GM18873 (cell line): ENCODE data around the gene ZRANB1.

Experiments
- ATAC-seq: cut with Tn5 transposase; IDR thresholded peaks from one replicate; pipeline ENCODE4 v1.9.1; 2021; ENCODE audit warnings: mild to moderate bottlenecking, moderate library complexity, moderate number of reproducible peaks; ENCODE audit not compliant: unreplicated experiment, low FRiP score

The ZRANB1 gene

DNA sequence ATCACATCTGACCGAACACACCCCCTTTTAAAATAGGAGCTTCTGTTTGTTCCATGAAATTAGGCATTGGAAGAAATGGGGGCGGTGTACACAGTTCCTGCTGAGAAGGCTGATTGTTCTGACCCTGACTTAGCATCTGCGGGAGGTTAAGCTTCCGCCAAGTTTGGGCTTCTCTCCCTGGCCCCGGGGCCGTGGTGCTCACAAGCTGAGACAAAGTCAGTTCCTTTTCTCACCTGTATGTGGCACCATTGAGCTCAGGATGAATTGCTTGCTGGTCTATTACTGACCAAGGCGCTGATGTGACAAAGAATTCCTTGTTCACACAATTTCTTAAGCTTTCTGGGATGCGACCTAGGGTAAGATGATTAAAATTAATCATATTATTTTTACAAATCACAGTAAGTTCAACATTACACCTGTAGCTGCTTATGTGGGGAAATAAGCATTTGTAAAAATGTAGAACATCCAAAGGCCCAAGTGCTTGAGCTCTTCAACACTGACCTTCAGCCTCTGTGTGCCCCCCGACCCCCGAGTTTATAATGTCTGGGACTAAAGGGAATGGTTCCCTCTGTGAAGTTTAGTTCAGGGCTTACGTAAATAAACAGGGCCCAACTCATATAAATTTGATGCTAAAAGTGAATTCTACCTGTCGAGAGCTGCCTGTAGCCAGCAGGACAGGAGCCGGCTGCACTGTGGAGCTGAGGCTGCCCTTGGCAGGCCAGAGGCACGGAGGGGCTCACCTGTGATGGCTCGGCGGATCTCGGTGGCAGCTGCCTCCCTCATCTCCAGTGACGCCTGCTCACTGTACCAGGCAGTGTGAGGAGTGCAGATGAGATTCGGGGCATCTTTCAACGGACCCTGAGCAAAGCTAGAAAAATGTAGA, 50.8 kb downstream of the ZRANB1 start:
- no peak for ATAC-seq

DNA sequence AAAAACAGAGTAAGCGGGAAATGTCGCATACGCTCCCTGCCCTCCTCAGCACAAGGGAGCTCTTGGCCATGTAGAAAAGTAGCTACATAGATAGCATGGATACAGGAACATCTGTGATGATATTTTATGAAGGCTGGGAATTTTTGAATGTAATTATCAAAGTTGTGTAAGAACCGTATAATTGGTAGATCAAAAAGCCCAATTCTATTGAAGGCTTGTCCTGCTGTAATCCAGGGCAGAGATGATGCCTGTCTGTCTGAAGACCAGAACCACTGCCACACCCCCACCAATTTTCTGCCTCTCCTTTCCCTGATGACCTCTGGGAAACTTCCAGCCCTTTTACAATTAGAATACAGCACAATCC, 51.4 kb downstream of the ZRANB1 start:
- no peak for ATAC-seq

DNA sequence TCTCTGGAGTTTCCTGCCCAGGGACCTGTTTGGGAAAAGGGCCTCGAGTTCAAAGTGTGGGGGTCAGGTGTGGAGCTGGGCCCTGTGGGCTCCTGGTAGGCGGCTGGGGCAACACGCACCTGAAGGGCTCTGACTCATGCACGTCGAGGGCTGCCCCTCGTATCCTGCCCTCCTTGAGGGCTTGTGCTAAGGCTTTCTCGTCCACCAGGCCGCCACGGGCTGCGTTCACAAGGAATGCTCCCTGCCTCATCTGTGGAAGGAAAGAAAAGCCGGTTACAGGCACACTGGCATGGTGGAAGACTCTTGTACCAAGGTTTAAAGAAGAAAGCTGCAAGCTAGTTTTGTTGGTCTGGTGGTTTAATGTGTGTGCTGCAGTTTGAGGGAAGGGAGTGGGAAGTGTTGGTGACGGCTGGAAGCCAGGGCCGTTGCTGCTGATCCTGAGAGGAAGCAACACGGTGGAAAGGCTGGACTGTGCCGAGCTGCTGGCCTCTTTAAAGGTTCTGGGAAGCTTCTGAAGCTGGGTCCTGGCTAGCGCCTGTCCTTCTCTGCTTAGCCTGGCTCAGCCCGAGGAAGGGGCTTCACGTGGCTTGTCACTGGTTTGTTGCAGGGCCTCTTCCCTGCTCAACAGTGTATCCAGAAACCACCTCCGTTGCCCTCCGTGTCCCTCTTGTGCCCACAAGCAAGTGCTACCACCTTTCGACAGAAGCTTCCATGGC, 52.0 kb downstream of the ZRANB1 start:
- ATAC-seq: no peak

DNA sequence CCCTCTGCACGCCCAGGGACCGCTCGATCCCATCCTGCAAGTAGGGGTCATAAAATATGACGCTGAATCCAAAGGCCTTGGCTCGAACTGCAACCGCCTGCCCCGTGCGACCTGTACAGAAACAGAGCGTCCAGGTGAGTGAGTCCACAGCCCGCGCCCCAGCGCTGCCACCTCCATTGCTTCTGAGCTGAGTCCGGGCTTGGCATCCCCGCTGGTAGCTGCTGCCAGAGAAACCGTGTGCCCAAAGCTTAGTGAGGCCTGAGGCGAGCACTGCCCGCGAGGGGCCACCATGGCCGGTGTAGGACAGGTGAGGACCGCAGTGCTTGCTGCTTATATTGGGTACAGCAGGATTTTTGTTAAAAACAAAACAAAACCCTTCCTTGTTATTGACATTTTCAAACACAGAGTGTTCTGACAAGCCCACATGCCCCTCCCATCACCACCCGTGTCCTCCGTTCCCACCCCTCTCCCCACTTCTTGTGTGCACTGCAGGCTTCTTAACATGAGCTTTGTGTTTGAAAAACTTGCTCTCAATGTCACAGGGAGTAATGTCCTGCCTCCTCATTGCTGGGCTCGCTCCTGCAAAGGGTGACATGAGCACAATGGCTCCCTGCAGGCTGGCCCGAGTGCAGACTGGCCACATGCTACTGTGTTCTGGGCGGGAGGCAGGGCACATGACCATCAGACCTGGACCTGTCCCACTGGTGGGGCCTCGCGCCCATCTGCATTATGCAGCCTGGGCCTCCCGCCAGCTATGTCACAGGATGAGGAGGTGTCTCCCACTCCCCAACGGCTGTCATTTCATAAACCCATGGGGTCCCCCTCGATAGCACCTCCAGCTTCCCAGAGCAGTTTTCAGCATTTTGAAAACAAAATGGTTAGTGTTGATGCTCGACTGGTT, 52.9 kb downstream of the ZRANB1 start:
- no peak for ATAC-seq

DNA sequence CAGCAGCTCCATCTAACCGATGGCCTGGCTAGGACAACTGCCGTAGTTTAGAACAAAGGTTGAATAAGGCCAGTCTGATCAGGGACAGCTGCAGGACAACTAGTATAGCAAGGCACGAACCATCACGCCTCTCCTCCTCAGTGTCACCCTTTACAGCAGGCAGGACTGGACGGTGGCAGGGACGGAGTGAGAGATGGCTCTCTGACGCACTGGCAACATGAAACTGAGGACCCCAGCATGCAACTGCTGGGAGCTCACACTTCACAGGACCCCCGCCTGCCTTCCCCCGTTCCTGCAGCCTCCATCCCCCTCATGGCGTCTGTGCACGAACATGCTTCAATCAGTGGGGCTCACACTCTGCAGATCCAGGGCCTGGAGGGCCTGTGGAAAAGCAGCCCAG, 53.7 kb downstream of the ZRANB1 start:
- ATAC-seq: no peak

DNA sequence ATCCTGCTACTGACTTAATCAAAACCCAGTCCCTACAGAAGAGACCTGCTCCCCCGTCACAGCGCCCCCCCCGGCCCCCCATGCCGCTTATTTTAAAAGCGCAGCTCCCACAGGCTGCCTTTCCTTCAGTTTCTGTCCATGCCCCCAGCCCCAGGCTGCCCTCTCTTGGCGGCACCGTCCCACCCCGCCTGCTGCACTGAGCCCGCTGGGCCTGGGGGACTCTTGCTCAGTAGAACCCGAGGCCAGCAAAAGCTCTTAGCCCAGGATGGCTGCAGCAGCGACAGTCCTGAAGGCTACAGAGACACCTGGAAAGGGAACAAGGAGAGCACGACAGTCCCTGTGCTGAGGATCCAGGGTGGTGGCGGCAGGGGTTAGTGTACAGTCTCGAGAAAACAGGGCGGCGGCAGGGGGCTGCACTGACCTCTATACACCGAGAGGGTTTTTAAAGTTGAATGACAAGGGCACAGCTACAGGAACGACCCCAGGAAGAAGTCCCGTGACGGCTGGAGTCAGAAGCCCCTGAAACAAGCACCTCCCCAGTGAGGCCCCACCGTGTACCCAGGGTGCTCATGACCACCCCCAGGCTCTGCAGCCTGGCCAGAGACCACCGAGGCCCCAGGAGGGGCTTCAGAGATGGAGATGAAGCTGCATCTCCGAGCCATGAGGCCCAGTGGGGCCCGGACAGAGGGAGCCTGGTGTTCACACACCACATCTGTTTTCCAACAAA, 54.4 kb downstream of the ZRANB1 start:
- no peak for ATAC-seq

DNA sequence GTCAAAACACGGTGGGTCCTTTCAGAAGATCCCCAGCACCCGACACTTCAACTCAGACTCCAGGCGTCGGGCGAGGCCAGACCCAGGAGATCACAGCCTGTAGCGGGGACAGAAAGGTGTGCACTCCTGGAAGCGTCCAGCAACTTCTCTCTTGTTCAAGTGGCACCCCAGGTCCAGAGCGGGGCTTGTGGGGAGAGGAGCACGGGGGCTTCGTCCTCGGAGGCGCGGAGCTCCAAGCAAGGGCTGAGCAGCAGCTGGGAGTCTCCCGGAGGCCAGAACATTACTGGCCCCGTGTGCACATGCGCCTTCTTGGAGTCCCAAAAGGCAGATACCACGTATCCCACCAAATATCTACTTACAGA, 54.9 kb downstream of the ZRANB1 start:
- no peak for ATAC-seq

DNA sequence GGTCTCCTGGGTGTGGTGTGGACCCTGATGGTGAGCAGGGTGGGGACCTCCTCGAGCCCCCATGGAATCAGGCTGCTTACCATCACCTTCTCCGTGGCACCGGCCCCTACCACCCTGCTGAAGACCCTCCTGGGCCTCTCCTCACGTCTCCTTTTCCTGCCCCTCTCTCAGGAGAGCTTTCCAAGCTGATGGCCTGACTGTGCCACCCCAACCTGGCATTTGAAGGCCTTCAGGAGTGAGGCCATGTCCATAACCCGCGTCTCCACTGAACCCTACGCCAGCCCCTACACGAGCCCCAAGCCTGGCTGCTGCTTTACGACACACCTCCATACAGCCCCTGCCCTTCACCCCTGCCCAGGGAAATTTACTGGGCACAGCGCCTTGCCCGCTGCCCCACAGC, 55.4 kb downstream of the ZRANB1 start:
- ATAC-seq: no peak

DNA sequence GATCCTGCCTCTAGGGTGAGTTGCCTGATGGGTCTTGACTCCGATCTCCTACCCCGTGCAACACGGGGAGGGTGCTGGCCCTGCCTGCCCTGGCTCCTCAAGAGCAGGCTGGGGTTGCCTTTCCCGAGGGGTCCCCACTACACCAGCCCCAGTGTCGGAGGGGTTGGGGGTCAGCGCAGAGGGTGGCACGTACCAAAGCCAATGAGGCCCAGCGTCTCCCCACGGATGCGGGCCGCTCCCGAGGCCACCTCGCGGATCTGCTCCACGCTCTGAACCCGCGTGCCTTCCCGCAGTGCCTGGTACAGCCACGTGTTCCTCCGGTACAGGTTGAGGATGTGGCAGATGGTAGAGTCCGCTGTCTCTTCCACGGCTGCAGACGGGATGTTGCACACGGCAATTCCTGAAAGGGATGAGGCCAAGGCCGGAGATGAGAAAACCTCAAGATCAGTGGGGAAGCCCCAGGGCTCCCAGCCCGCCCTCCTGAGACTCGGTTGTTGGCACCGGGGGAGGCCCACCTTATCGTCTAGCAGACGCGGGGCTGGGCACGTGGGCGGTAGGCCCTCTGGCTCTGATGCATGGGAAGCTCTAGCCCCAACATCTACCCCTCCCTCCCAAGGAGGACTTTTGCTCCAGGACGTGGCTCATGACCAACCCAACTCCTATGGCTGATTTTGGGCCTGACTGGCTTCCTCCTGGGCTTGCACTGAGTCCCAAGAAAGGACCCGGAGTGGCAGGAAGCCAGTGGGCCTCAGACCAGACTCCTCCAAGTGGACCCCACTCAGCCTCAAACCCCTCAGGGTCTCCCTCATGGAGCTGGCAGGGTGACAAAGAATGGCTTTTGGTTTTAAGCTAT, 56.1 kb downstream of the ZRANB1 start:
- ATAC-seq: no peak

DNA sequence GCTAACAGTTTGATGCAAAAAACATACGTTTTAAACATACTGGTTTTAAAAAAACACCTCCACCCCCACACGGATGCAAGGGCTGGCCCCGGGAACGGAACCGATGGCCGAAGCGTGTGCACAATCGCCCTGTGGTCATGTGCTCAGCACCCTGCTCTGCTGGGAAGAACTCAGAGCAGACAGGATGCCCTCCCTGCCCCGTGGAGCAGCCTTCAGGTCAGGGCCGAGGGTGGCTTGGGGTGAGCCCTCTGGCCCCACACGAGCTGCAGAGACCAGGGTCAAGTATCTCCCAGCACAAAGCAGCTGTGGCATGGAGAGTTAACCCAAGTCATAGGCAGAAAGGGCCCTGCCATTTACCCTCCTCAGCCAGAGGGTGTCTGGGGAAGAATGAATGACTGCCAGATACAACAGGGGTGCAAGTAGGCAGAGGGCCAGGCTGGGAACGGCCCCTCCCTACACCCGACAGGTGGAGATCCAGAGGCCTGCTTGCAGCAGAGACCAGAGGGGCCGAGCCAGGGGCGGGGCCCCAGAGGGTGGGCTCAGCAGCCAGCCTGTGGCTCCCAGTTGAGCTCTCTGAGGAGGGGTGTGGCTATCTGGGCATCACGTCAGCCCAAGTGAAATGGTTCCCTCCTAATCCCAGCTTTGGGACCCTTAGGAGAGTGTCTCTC, 56.8 kb downstream of the ZRANB1 start:
- no peak for ATAC-seq

DNA sequence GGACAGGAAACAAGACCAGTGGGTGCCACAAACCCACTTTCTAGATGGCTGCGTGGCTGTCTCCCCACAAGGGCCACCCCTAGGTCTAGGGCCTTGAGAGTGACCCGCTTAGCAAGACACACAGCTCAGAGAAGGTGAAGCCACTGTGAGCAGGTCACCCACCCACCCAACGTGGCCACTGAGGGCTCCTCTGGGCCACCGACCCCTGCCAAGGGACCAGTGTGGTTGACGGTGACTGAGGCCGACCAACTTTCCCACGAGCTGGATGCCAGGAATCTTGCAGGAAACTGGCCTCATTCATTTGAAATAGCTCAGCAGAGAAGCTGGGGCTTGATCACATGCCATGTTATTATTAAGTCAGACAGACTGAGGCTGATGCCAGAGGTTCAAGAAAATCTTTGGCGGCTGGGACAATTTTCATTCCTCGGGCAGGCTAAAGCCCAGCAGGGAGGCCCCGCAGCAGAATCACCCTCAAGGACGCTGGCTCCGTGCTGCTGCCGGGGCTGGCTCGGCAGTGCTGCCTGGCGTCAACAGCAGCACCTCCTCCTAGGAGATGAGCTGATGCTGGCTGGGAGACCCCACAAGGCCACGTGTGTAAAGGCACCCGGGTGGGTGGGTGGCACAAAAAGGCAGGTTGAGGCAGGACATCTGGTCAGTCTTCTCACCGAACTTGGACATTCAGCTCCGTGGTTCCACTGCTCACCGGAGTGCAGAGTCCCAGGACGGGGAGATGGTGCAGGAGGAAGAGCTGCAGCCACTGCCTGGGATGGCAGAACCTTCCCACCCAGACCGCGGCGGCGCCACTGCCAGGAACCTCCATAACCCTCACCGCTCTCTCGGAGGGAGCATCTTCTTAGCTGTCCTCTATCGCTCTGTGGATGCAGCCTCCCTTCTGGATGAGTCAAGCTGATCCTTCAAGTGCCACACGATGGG, 57.8 kb downstream of the ZRANB1 start:
- no peak for ATAC-seq

DNA sequence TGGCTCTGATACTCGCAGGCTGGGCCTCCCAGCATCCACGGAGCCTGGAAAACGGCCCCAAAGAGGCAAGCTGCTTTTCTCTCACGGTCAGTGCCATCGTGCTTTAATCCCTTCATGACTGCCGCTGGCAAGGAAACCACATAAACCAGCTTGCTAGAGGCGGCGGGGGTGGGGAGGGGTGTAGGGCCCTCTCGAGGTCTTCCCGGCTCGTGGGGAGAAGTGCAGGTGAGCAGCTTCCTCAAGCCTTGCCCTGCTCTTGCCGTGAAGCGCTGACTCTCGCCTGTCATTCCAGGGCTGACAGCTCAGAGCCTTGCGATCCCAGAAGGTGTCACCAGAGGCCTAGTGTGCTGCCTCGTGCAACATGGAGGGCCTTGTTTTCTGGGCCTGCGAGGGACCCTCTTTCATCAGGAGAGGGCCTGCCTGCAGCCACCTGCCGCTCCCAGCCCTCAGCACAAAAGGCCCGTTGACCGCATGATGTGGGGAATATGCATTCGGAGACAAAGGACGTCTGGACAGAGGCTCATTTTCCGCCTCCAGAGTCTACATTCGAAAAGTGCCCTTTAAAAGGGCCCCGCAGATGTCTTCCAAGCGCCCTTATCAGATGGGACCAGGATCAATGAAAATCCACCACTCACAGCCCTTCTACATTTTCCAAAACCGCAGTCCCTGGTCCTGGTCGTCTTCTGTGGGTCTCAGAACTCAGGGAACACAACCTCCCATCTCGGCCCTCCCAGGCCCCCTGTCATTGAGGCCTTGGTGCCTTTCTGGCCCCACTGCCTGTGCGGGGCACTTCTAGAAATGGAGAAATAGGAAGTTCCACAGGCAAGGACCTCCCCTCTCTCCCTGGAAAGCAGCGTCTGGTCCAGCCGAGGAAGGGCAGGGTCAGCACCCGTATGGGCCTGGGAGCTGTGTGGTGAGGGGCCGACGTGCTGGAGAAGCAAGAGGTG, 58.7 kb downstream of the ZRANB1 start:
- no peak for ATAC-seq

DNA sequence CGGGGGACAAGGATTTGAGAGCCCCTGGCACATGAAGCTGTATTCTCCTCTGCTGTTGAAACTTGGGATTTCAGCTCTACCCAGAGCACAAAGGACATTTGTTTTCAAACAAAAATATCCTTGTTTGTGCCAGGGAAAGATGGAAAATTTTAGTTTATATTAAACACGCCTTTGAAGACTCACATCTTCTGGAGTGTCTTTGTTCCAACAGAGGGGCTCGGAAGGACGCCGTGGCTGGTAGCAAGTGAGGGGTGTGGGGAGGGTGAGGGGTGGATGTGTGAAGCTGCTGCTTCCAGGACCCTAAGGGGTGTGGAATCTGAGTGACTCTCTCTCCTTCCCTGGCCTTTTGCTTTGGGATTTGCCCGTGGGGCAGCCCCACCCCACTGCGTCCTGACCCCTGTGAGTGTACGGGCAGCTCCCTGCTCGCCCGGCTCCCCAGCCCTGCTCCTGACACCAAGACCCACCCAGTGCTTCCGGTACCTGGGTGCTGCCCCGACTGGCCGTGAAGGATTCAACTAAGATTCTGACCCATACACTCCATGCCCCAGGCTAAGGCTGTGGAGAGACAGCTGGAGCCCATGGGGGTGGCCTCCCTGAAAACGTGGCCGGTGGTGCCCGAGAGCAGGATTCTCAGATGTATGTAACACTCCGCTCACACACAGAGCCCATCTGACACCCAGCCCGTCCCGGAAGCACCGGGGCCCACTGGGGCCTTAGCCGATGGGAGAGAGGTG, 59.6 kb downstream of the ZRANB1 start:
- ATAC-seq: no peak

DNA sequence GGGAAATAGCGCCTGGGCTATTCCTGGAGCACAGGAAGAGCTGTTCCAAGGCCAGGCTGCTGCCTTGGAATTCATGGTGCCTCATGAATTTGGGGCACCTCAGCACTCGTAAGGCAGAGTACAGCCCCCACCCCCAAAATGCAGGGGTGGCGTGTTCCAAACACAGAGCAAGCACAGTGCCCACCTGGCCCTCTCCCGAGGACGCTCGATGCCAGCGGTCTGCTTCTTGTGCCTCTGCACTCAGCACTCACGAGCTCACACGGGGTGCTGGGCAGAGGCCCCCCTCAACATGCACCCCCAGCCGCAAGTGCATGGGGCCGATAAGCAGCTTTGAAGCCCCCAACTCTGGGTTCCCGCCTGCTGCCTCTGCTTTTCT, 60.1 kb downstream of the ZRANB1 start:
- no peak for ATAC-seq

DNA sequence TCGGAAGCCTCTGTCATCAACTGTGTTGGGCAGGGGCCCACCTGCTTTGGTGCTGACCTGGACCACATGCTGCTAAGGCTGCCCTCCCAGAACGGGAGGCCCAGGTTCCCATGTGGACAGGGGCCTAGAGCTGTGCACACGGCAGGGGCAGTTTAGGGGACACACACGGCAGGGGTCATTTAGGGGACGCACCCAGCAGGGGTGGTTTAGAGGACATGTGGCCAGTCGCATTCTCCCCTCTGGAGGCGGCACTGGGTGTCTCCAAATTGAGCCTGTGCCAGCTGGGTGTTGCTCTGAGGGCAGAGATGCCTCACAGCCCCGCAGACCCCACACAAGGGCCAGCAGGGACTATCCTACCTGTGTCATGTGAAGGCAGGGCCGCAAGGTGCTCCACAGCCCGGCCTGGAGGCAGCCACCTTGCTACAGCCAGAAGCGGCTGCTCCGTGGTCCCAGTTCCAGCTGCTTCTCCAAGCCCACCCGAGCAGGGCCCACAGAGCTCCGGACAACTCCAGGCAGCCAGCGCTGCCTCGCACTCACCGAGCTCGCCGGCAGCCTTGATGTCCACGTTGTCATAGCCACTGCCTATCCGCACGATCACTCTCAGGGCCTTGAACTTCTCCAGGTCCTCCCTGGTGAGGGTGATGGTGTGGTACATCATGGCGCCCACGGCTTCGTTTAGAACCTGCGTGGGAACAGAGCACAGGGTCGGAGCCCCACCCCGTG, 60.7 kb downstream of the ZRANB1 start:
- ATAC-seq: no peak
